ENCODE results near the gene ZNF598.

DNA sequence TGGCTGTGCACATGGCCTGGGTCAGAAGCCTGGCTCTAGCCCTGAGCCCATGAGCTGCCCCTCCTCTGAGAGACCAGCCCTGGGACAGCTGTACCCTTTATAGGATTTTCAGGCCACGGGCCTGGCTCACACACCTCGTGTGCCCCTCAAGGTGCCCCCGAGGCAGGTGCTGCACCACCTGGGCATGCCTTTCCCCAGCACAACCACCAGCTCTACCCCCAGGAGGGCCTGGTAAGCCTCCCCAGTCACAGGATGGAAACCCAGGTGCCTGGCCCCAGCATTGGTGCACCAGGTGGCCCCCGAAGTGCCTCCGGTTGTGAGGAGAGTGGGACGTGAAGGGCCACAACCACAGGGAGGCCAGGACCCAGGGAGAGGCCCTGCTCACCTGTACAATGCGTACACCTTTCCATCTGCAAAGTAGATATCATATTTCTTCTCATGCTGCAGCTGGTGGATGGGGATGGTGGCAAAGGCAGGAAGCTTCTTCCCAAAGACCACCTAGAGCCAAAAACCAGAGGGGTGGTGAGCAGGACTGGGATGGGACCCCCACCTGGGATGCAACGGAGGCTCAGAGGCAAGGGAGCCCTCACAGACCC is 6.3 kb downstream of the ZNF598 start:
- TF ChIP-seq CTCF (IDR thresholded peaks at IDR 0.05), result no peak
- no peak for TF ChIP-seq POLR2A (IDR thresholded peaks at IDR 0.05)
